Activated naive CD8-positive, alpha-beta T cell treated with anti-CD3 and anti-CD28 coated beads, Interleukin-2, amount 50 U/mL, for 16 hours (primary cell): ENCODE data around the gene ATP6V1C2.
"Not testable (repeated sequence)": the region's sequence is repeated elsewhere in the genome, so short reads cannot be mapped to it uniquely, and the experiment has no call there.

ENCODE experiments used
- DNase-seq: peaks from one replicate; pipeline ENCODE4 v3.0.0-alpha.2; 2020; ENCODE audit warnings: low read depth, low spot score

ATP6V1C2 gene

GRCh38 chr2:10768063-10768507, 46.7 kb downstream of the ATP6V1C2 start:
- no peak for DNase-seq

- DNase-seq: no peak
These were observed 49.7 kb downstream of the ATP6V1C2 start for GRCh38 chr2:10770956-10771750.

GRCh38 chr2:10771786-10772185, 50.4 kb downstream of the ATP6V1C2 start:
- DNase-seq: no peak

- no peak for DNase-seq
These were observed 50.9 kb downstream of the ATP6V1C2 start for GRCh38 chr2:10772201-10772867.

- DNase-seq: no peak
These were observed 51.4 kb downstream of the ATP6V1C2 start for GRCh38 chr2:10772868-10773215.

- DNase-seq: no peak
These were observed 52.5 kb downstream of the ATP6V1C2 start for GRCh38 chr2:10773821-10774341.

- DNase-seq: no peak
These were observed 53.0 kb downstream of the ATP6V1C2 start for GRCh38 chr2:10774394-10774793.

- no peak for DNase-seq
These were observed 53.8 kb downstream of the ATP6V1C2 start for GRCh38 chr2:10775021-10775780.

- DNase-seq: no peak
These were observed 54.4 kb downstream of the ATP6V1C2 start for GRCh38 chr2:10775831-10776230.

- no peak for DNase-seq
These were observed 55.0 kb downstream of the ATP6V1C2 start for GRCh38 chr2:10776231-10776977.

GRCh38 chr2:10777111-10777841, 55.8 kb downstream of the ATP6V1C2 start:
- DNase-seq: no peak

- no peak for DNase-seq
These were observed 56.7 kb downstream of the ATP6V1C2 start for GRCh38 chr2:10777842-10778723.

- DNase-seq: no peak
These were observed 57.3 kb downstream of the ATP6V1C2 start for GRCh38 chr2:10778724-10779115.

- DNase-seq: no peak
These were observed 58.5 kb downstream of the ATP6V1C2 start for GRCh38 chr2:10779776-10780490.

- DNase-seq: no peak
These were observed 59.0 kb downstream of the ATP6V1C2 start for GRCh38 chr2:10780491-10780820.

GRCh38 chr2:10780821-10781220, 59.4 kb downstream of the ATP6V1C2 start:
- DNase-seq: not testable (repeated sequence)

GRCh38 chr2:10781746-10782145, 60.3 kb downstream of the ATP6V1C2 start:
- DNase-seq: no peak

GRCh38 chr2:10783421-10783820, 62.0 kb downstream of the ATP6V1C2 start:
- DNase-seq: no peak

- no peak for DNase-seq
These were observed 63.3 kb downstream of the ATP6V1C2 start for GRCh38 chr2:10784719-10785118.
